GM12872 (cell line): ENCODE measurements around the gene ECHS1.

Experiments
- TF ChIP-seq, protein P1 (sequence below): IDR thresholded peaks from 3 replicates; pipeline ENCODE4 v1.5.1; 2011; ENCODE audit warnings: low read depth, mild to moderate bottlenecking, low read length, moderate library complexity; ENCODE audit not compliant: insufficient read depth

ECHS1 gene

GRCh38 chr10:133353202-133353959, 19.8 kb downstream of the ECHS1 start:
- TF ChIP-seq, protein P1, sequence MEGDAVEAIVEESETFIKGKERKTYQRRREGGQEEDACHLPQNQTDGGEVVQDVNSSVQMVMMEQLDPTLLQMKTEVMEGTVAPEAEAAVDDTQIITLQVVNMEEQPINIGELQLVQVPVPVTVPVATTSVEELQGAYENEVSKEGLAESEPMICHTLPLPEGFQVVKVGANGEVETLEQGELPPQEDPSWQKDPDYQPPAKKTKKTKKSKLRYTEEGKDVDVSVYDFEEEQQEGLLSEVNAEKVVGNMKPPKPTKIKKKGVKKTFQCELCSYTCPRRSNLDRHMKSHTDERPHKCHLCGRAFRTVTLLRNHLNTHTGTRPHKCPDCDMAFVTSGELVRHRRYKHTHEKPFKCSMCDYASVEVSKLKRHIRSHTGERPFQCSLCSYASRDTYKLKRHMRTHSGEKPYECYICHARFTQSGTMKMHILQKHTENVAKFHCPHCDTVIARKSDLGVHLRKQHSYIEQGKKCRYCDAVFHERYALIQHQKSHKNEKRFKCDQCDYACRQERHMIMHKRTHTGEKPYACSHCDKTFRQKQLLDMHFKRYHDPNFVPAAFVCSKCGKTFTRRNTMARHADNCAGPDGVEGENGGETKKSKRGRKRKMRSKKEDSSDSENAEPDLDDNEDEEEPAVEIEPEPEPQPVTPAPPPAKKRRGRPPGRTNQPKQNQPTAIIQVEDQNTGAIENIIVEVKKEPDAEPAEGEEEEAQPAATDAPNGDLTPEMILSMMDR = no peak

- TF ChIP-seq, protein P1 = no peak
Observed at GRCh38 chr10:133351408-133352318, 21.5 kb downstream of the ECHS1 start.

DNA sequence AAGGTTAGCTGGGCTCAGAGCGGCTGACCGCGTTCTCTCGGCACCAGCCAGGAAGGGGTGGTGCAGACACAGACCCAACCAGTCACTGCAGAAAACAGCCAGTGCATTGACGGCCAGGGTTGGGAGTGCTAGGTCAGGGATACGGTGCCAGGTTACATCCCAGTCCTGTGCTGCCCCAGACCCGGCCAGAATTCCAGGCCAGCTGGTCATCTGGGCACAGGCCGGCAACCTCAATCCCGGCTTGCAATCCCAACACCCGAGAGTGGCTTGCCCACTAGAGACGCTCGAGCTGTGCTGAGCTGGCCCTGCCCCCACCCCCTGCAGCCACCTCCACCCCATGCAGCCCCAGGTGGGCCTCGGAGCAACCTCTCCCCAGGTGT, 22.2 kb downstream of the ECHS1 start:
- TF ChIP-seq, protein P1 = no peak

DNA sequence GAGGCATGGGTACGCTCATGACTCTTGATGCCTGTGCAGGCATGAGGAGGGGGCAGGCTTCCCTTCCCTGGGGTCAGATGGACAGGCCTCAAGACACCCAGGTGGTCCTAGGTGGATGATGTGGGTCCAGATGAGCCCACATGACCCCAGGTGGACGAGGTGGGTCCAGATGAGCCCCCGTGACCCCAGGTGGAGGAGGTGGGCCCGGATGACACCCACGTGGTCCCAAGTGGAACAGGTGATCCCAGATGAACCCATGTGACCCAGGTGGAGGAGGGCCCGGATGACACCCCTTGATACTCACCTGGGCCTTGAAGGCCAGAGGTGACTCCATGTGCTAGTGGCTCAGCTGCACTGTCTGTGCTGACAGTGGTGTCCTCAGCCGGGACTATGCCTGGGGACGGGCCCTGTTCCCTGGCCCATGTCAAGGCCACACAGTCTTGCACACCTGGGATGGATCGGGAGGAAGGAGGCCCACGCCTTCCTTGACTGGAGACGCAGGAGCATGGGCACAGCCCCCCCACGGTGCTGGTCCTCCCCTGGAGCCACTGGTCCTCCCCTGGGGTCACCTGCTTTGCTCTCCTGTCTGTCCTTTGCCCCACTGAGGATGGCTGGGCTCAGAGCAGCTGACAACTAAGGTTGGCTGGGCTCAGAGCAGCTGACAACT, 22.7 kb downstream of the ECHS1 start:
- TF ChIP-seq, protein P1 = no peak

DNA sequence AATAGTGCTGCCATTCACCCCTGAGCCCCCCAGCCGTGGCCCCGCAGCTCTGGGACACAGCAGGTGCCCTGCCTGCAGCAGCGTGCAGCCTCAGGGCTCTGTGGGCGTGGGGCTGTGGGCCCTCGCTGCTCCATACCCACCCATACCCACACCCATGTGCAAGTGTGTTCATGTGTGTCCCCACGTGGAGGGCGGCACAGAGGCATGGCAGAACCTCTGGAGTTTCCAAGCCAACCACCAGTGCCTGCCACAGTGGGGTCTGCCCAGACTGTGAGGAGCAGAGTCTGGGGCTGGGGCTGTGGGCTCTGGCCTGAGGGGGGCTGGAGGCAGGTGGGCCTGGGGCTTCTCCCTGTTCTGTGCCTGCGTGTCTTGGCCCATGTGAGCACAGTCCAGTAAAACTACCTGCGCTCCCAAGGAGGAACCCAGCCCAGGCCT, 23.6 kb downstream of the ECHS1 start:
- TF ChIP-seq, protein P1 = no peak

- TF ChIP-seq, protein P1 = no peak
Observed at GRCh38 chr10:133349160-133349568, 24.0 kb downstream of the ECHS1 start.
